Measurements from ENCODE around the gene HCN2. TPM values are rescaled to one million over a fixed set of nuclear protein-coding genes. Genes with fewer than 3 reads are reported as not detected.

HCN2 gene
- total and polyA plus RNA-seq, 2 of the 13 experiments (the other 11 are each of a cell fraction or from before 2014, with no cell fraction given), result 0.01 TPM; not detected in 1

DNA sequence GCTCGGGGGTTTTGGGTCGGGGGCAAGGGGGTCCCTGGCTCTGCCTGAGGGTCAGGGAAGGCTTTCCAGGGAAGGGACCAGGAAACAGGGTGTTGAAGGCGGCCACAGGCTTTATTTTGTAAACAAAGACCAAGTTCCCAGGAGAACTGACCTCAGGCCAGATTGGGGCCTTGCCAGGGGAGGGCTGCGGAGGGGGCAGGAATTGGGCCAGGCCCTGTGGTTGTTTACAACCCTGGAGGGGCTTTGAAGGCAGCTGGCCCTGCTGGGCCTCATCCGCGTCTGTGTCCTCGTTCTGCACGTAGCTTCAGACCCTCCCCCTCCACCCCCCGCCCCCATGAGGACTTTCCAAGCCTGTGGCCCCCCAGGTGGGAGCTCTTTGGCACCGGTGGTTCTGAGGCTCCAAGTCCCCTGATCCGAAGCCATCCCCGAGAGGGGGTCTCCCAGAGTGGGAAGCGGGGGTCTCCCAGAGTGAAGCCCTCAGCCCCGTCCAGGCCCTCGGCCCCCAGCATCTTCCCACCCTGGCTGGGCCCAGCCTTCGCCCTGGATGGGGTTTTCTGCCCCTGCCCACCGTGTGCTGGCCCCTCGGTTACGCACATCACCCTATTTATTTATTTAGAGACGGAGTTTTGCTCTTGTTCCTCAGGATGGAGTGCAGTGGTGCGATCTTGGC lies 30.8 kb upstream of the HCN2 start (continued):
- TF ChIP-seq MXI1 (IDR thresholded peaks at IDR 0.05; ENCODE audit: borderline replicate concordance, low read depth, low read length) (peak; percentile 28; the same call in 1 of the 3 replicates), ZC3H4 (CRISPR knock-in tag; IDR thresholded peaks at IDR 0.05; ENCODE audit: borderline replicate concordance) (no peak), ZNF333 (CRISPR knock-in tag; IDR thresholded peaks at IDR 0.05; ENCODE audit: borderline replicate concordance) (no peak), YEATS2 (CRISPR knock-in tag; IDR thresholded peaks at IDR 0.05; ENCODE audit: borderline replicate concordance) (peak; percentile 40; the same call in 1 of the 2 replicates), ZNF709 (CRISPR knock-in tag; IDR thresholded peaks at IDR 0.05) (no peak), ZMAT5 (CRISPR knock-in tag; IDR thresholded peaks at IDR 0.05; ENCODE audit: borderline replicate concordance, low read depth) (no peak), ASH2L (IDR thresholded peaks at IDR 0.05; ENCODE audit: insufficient read length, low read depth, low read length) (peak; percentile 28), TGIF2 (CRISPR knock-in tag; IDR thresholded peaks at IDR 0.05) (no peak), ZNF335 (CRISPR knock-in tag; IDR thresholded peaks at IDR 0.05) (no peak), ZNF274 (CRISPR knock-in tag; IDR thresholded peaks at IDR 0.05) (no peak), RXRA (CRISPR knock-in tag; IDR thresholded peaks at IDR 0.05) (peak; percentile 47; the same call in 1 of the 2 replicates), MATR3 (CRISPR knock-in tag; IDR thresholded peaks at IDR 0.05) (no peak), NRL (CRISPR knock-in tag; IDR thresholded peaks at IDR 0.05; ENCODE audit: borderline replicate concordance) (peak; percentile 42; the same call in 1 of the 2 replicates), ZNF761 (CRISPR knock-in tag; conservative IDR thresholded peaks at IDR 0.05) (no peak), TRIM24 (CRISPR knock-in tag; IDR thresholded peaks at IDR 0.05) (no peak), ZNF281 (CRISPR knock-in tag; IDR thresholded peaks at IDR 0.05; ENCODE audit: borderline replicate concordance) (peak; percentile 52; the same call in 1 of the 2 replicates), KDM1A (CRISPR knock-in tag; IDR thresholded peaks at IDR 0.05) (no peak)
- TF ChIP-seq, protein P1, sequence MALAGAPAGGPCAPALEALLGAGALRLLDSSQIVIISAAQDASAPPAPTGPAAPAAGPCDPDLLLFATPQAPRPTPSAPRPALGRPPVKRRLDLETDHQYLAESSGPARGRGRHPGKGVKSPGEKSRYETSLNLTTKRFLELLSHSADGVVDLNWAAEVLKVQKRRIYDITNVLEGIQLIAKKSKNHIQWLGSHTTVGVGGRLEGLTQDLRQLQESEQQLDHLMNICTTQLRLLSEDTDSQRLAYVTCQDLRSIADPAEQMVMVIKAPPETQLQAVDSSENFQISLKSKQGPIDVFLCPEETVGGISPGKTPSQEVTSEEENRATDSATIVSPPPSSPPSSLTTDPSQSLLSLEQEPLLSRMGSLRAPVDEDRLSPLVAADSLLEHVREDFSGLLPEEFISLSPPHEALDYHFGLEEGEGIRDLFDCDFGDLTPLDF (CRISPR knock-in tag; IDR thresholded peaks at IDR 0.05), result no peak
- TF ChIP-seq, protein P2, sequence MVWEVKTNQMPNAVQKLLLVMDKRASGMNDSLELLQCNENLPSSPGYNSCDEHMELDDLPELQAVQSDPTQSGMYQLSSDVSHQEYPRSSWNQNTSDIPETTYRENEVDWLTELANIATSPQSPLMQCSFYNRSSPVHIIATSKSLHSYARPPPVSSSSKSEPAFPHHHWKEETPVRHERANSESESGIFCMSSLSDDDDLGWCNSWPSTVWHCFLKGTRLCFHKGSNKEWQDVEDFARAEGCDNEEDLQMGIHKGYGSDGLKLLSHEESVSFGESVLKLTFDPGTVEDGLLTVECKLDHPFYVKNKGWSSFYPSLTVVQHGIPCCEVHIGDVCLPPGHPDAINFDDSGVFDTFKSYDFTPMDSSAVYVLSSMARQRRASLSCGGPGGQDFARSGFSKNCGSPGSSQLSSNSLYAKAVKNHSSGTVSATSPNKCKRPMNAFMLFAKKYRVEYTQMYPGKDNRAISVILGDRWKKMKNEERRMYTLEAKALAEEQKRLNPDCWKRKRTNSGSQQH (CRISPR knock-in tag; IDR thresholded peaks at IDR 0.05; ENCODE audit: low read depth), result no peak

All from HepG2 (cell line).